HepG2 (cell line): Measurements from ENCODE around the gene NXN.

Experiments used
- CBX2 ChIP-seq, 2 experiments: fragments of 200-600 bp in 1 of 2; sonication (generic); formaldehyde crosslinking in 1 of 2; IDR thresholded peaks; 2 replicates each; pipeline versions ENCODE4 v1.7.0 to v1.8.1; 2018 to 2022; ENCODE audit warnings: low read depth in 2 of 2, low read length in 1 of 2, mild to moderate bottlenecking in 1 of 2, missing genetic modification reagents in 1 of 2
- CBX5 ChIP-seq: sonication (generic); formaldehyde crosslinking; IDR thresholded peaks from 2 replicates; pipeline ENCODE4 v1.4.0; 2020; ENCODE audit warnings: missing genetic modification reagents, borderline replicate concordance
- POLR2A ChIP-seq, 2 experiments: IDR thresholded peaks; 2 replicates each; pipeline ENCODE4 v1.6.1; 2011; ENCODE audit warnings: low read depth in 2 of 2, low read length in 2 of 2, mild to moderate bottlenecking in 1 of 2, moderate library complexity in 1 of 2; ENCODE audit not compliant: insufficient read depth in 1 of 2
- RXRA ChIP-seq: sonication (generic); formaldehyde crosslinking; IDR thresholded peaks from 2 replicates; pipeline ENCODE4 v1.5.1; 2020; ENCODE audit warnings: missing genetic modification reagents
- YEATS4 ChIP-seq: sonication (generic); formaldehyde crosslinking; IDR thresholded peaks from 2 replicates; pipeline ENCODE4 v1.4.0; 2020; ENCODE audit warnings: missing genetic modification reagents, borderline replicate concordance
- ZNF138 ChIP-seq: sonication (generic); formaldehyde crosslinking; IDR thresholded peaks from 2 replicates; pipeline ENCODE4 v1.5.0; 2020; ENCODE audit warnings: mild to moderate bottlenecking, low read depth, missing genetic modification reagents
- ZNF337 ChIP-seq: sonication (generic); formaldehyde crosslinking; IDR thresholded peaks from 2 replicates; pipeline ENCODE4 v1.5.1; 2020; ENCODE audit warnings: missing genetic modification reagents, low read depth, mild to moderate bottlenecking, borderline replicate concordance

GRCh38 chr17:869567-870525 lies 109.7 kb downstream of the NXN start:
- TF ChIP-seq ZNF337 (no peak), POLR2A (IDR thresholded peaks at IDR 0.05; ENCODE audit: insufficient read depth in 1 of 2, low read depth in 2 of 2, low read length in 2 of 2) (no peak), RXRA (no peak), ZNF138 (CRISPR knock-in tag) (no peak), YEATS4 (CRISPR knock-in tag) (no peak), CBX2 (IDR thresholded peaks at IDR 0.05; ENCODE audit: low read depth, low read length) (no peak), CBX2 (CRISPR knock-in tag; IDR thresholded peaks at IDR 0.05; ENCODE audit: low read depth) (no peak), CBX5 (CRISPR knock-in tag) (no peak)
